Measurements from ENCODE around the gene PAPSS1. TPM values are rescaled to one million over a fixed set of nuclear protein-coding genes. Genes with fewer than 3 reads are reported as not detected.

PAPSS1 gene
- total RNA-seq, 1 experiment from 2014 or later: 59.0 TPM

- CTCF ChIA-PET: no interaction called here
- H3K9me2 ChIP-seq (ENCODE audit: insufficient read depth): no peaks in the 10 kb centered on the region
- no peak overlapping the region for H3K4me3 ChIP-seq (replicated peaks in 1 of 2; ENCODE audit: low read depth in 1 of 2, low read length in 2 of 2)
- POLR2A ChIA-PET: no interaction called here
- H3K4me1 ChIP-seq (ENCODE audit: control insufficient read depth in 1 of 2, insufficient read depth in 2 of 2, low read length in 2 of 2): no peaks in the 10 kb centered on the region
- RAD21 ChIA-PET (ENCODE audit: low non-redundant PET in 1 of 2, low total read pairs in 2 of 2, uncharacterized antibody in 2 of 2, unreplicated experiment in 2 of 2): no interaction called here
- H3K27me3 ChIP-seq (ENCODE audit: insufficient read depth, low read length): no peaks in the 10 kb centered on the region
- DNase-seq (ENCODE audit: low read depth, low spot score) (no peak), ATAC-seq (no peak)
- no peaks in the 10 kb centered on the region for H3K9me3 ChIP-seq (ENCODE audit: control insufficient read depth in 1 of 2, insufficient read depth in 1 of 2, low read depth in 1 of 2, low read length in 2 of 2)
- no peak overlapping the region for H3K9ac ChIP-seq (ENCODE audit: low read length)
- H4K20me1 ChIP-seq (ENCODE audit: insufficient read depth): no peaks in the 10 kb centered on the region
- H3K79me2 ChIP-seq (ENCODE audit: insufficient read depth, low read length): no peaks in the 10 kb centered on the region
- H3K27ac ChIP-seq (ENCODE audit: low read depth, low read length): no peak overlapping the region
- H2AFZ ChIP-seq (ENCODE audit: low read depth, low read length, poor library complexity, severe bottlenecking): no peak overlapping the region
- BruUV-seq (replicated peaks): no TSS peak
- H3K36me3 ChIP-seq (ENCODE audit: control insufficient read depth in 1 of 2, insufficient read depth in 2 of 2, low read length in 2 of 2): no peaks in the 10 kb centered on the region; a peak in 1 of 4 replicates
- no peak overlapping the region for H3K4me2 ChIP-seq (ENCODE audit: low read length)
- intact Hi-C loops (cut with micrococcal nuclease): no loop called here
- TF ChIP-seq ATF3 (IDR thresholded peaks at IDR 0.05): no peak
- no peak for TF ChIP-seq SP1 (IDR thresholded peaks at IDR 0.05; ENCODE audit: low read depth)
- TF ChIP-seq RAD21 (IDR thresholded peaks at IDR 0.05; ENCODE audit: low read depth): no peak
- TF ChIP-seq SRF (IDR thresholded peaks at IDR 0.05; ENCODE audit: low read depth): no peak
- TF ChIP-seq SIN3A (IDR thresholded peaks at IDR 0.05; ENCODE audit: low read depth): no peak
- no peak for TF ChIP-seq POLR2A (IDR thresholded peaks at IDR 0.05; ENCODE audit: borderline replicate concordance, extremely low read depth, insufficient read depth, insufficient read length)
- TF ChIP-seq TCF7L2 (IDR thresholded peaks at IDR 0.05; ENCODE audit: borderline replicate concordance, extremely low read depth, insufficient read depth, insufficient read length): no peak
- no peak for TF ChIP-seq ZFX (IDR thresholded peaks at IDR 0.05)
- no peak for TF ChIP-seq CBX3 (IDR thresholded peaks at IDR 0.05; ENCODE audit: low read depth)
- no peak for TF ChIP-seq MAX (IDR thresholded peaks at IDR 0.05)
- no peak for TF ChIP-seq POLR2AphosphoS5 (IDR thresholded peaks at IDR 0.05; ENCODE audit: low read depth, low read length)
- TF ChIP-seq JUND (IDR thresholded peaks at IDR 0.05): no peak
- no peak for TF ChIP-seq FOSL1 (IDR thresholded peaks at IDR 0.05; ENCODE audit: low read depth)
- no peak for TF ChIP-seq ELF1 (IDR thresholded peaks at IDR 0.05; ENCODE audit: borderline replicate concordance, low read depth)
Measured at GRCh38 chr4:107647591-107647990, 72.4 kb downstream of the PAPSS1 start.

GRCh38 chr4:107645604-107646003 lies 74.4 kb downstream of the PAPSS1 start:
- no peak for TF ChIP-seq SIN3A (IDR thresholded peaks at IDR 0.05; ENCODE audit: low read depth)
- TF ChIP-seq ATF3 (IDR thresholded peaks at IDR 0.05): no peak
- no peak for TF ChIP-seq ELF1 (IDR thresholded peaks at IDR 0.05; ENCODE audit: borderline replicate concordance, low read depth)
- TF ChIP-seq ZBTB33 (IDR thresholded peaks at IDR 0.05; ENCODE audit: extremely low read depth, insufficient replicate concordance, low read length): no peak
- TF ChIP-seq EGR1 (IDR thresholded peaks at IDR 0.05; ENCODE audit: low read depth): no peak
- TF ChIP-seq CTCF (IDR thresholded peaks at IDR 0.05 in 2 of 3, conservative IDR thresholded peaks at IDR 0.05 in 1 of 3; ENCODE audit: borderline replicate concordance in 1 of 3, insufficient read depth in 1 of 3, low read depth in 2 of 3, low read length in 2 of 3): no peak
- no peak for TF ChIP-seq FOSL1 (IDR thresholded peaks at IDR 0.05; ENCODE audit: low read depth)
- TF ChIP-seq EZH2phosphoT487 (IDR thresholded peaks at IDR 0.05; ENCODE audit: borderline replicate concordance): no peak
- no peak for TF ChIP-seq CBX3 (IDR thresholded peaks at IDR 0.05; ENCODE audit: low read depth)
- Histone ChIP-seq H3K36me3 (ENCODE audit: control insufficient read depth in 1 of 2, insufficient read depth in 2 of 2, low read length in 2 of 2) (no peaks in the 10 kb centered on the region; a peak in 1 of 4 replicates), H3K4me3 (replicated peaks in 1 of 2; ENCODE audit: low read depth in 1 of 2, low read length in 2 of 2) (no peak overlapping the region), H2AFZ (ENCODE audit: low read depth, low read length, poor library complexity, severe bottlenecking) (no peak overlapping the region), H3K9me2 (ENCODE audit: insufficient read depth) (no peaks in the 10 kb centered on the region), H3K4me2 (ENCODE audit: low read length) (no peak overlapping the region), H3K27ac (ENCODE audit: low read depth, low read length) (no peak overlapping the region), H3K27me3 (ENCODE audit: insufficient read depth, low read length) (no peaks in the 10 kb centered on the region), H3K9me3 (ENCODE audit: control insufficient read depth in 1 of 2, insufficient read depth in 1 of 2, low read depth in 1 of 2, low read length in 2 of 2) (no peaks in the 10 kb centered on the region), H4K20me1 (ENCODE audit: insufficient read depth) (no peaks in the 10 kb centered on the region), H3K9ac (ENCODE audit: low read length) (no peak overlapping the region), H3K4me1 (ENCODE audit: control insufficient read depth in 1 of 2, insufficient read depth in 2 of 2, low read length in 2 of 2) (no peaks in the 10 kb centered on the region), H3K79me2 (ENCODE audit: insufficient read depth, low read length) (no peaks in the 10 kb centered on the region)
- intact Hi-C loops (cut with micrococcal nuclease): no loop called here
- ChIA-PET CTCF (no interaction called here), POLR2A (no interaction called here), RAD21 (ENCODE audit: low non-redundant PET in 1 of 2, low total read pairs in 2 of 2, uncharacterized antibody in 2 of 2, unreplicated experiment in 2 of 2) (no interaction called here)
- BruUV-seq (replicated peaks): no TSS peak
- DNase-seq (ENCODE audit: low read depth, low spot score): no peak
- ATAC-seq: no peak

All from HCT116 (cell line).